ENCODE results near the gene SORL1-AS1.
A peak's percentile ranks its signal among the peaks of the same experiment; 100 is the strongest.
"Not testable (repeated sequence)": the region's sequence is repeated elsewhere in the genome, so short reads cannot be mapped to it uniquely, and the experiment has no call there.

SORL1-AS1 gene

GRCh38 chr11:121482231-121483129 lies 29.7 kb upstream of the SORL1-AS1 start:
- no peaks in the 10 kb centered on the region for H3K36me3 ChIP-seq
- no peaks in the 10 kb centered on the region for H3K27me3 ChIP-seq
- WGBS, 2 donors: 62 to 69% methylated on average over 9 of the region's 9 CpGs
- H3K4me1 ChIP-seq: peaks cover 2 to 38% (median 24%) of the 10 kb centered on the region in 4 donors
- ATAC-seq (ENCODE audit: low FRiP score in 2 of 2) (peak; percentile 50 to 56), DNase-seq (peak in 1 of 2 donors; percentile 39)
- no peak overlapping the region for H3K4me3 ChIP-seq
- TF ChIP-seq EP300 (IDR thresholded peaks at IDR 0.05): no peak
- peak in 1 of 2 donors; percentile 38 for TF ChIP-seq POLR2AphosphoS5 (IDR thresholded peaks at IDR 0.05)
- peak overlapping the region; percentile 4 to 64 (median 60) for H3K27ac ChIP-seq
- no peaks in the 10 kb centered on the region for H3K9me3 ChIP-seq

GRCh38 chr11:121481484-121482230 lies 28.9 kb upstream of the SORL1-AS1 start:
- Histone ChIP-seq H3K27ac (peak overlapping the region; percentile 4 to 64 (median 60)), H3K4me1 (peaks cover 2 to 38% (median 24%) of the 10 kb centered on the region in 4 donors)
- not testable (repeated sequence) for H3K27me3 ChIP-seq; ATAC-seq (ENCODE audit: low FRiP score in 2 of 2); H3K36me3 ChIP-seq; H3K9me3 ChIP-seq; DNase-seq; H3K4me3 ChIP-seq
- WGBS, 2 donors: 80 to 81% methylated on average over 2 of the region's 2 CpGs

- Histone ChIP-seq H3K27ac (no peak overlapping the region), H3K27me3 (no peaks in the 10 kb centered on the region), H3K4me3 (no peak overlapping the region), H3K4me1 (peaks cover 2 to 38% (median 24%) of the 10 kb centered on the region in 4 donors), H3K36me3 (no peaks in the 10 kb centered on the region), H3K9me3 (no peaks in the 10 kb centered on the region)
- no peak for ATAC-seq (ENCODE audit: low FRiP score in 2 of 2)
- TF ChIP-seq EP300 (IDR thresholded peaks at IDR 0.05) (no peak), POLR2AphosphoS5 (IDR thresholded peaks at IDR 0.05) (no peak), POLR2A (IDR thresholded peaks at IDR 0.05) (no peak), CTCF (IDR thresholded peaks at IDR 0.05) (no peak)
- WGBS, 2 donors: 81 to 88% methylated on average over 7 of the region's 7 CpGs
- no peak for DNase-seq
These were observed 27.0 kb upstream of the SORL1-AS1 start for GRCh38 chr11:121479698-121480238.

GRCh38 chr11:121478895-121479697 lies 26.3 kb upstream of the SORL1-AS1 start:
- ATAC-seq (ENCODE audit: low FRiP score in 2 of 2) (no peak), DNase-seq (peak in 1 of 2 donors; percentile 34)
- H3K27me3 ChIP-seq: no peaks in the 10 kb centered on the region
- H3K4me1 ChIP-seq: peaks cover 2 to 35% (median 24%) of the 10 kb centered on the region in 4 donors
- H3K4me3 ChIP-seq: no peak overlapping the region
- no peaks in the 10 kb centered on the region for H3K9me3 ChIP-seq
- TF ChIP-seq POLR2A (IDR thresholded peaks at IDR 0.05): no peak
- TF ChIP-seq CTCF (IDR thresholded peaks at IDR 0.05): no peak
- TF ChIP-seq EP300 (IDR thresholded peaks at IDR 0.05): no peak
- no peak for TF ChIP-seq POLR2AphosphoS5 (IDR thresholded peaks at IDR 0.05)
- WGBS, 2 donors: 66 to 76% methylated on average over 24 to 25 of the region's 25 CpGs
- H3K36me3 ChIP-seq: no peaks in the 10 kb centered on the region
- no peak overlapping the region for H3K27ac ChIP-seq

GRCh38 chr11:121478226-121478894 lies 25.6 kb upstream of the SORL1-AS1 start:
- H3K9me3 ChIP-seq: no peaks in the 10 kb centered on the region
- WGBS, 2 donors: 83 to 91% methylated on average over 17 to 18 of the region's 18 CpGs
- TF ChIP-seq EP300 (IDR thresholded peaks at IDR 0.05) (no peak), POLR2A (IDR thresholded peaks at IDR 0.05) (no peak), POLR2AphosphoS5 (IDR thresholded peaks at IDR 0.05) (no peak), CTCF (IDR thresholded peaks at IDR 0.05) (no peak)
- H3K4me3 ChIP-seq: no peak overlapping the region
- no peak overlapping the region for H3K27ac ChIP-seq
- H3K36me3 ChIP-seq: no peaks in the 10 kb centered on the region
- DNase-seq (no peak), ATAC-seq (ENCODE audit: low FRiP score in 2 of 2) (peak in 1 of 2 donors; percentile 77)
- peaks cover 2 to 27% (median 21%) of the 10 kb centered on the region in 4 donors for H3K4me1 ChIP-seq
- no peaks in the 10 kb centered on the region for H3K27me3 ChIP-seq
